Stimulated activated naive CD8-positive, alpha-beta T cell treated with anti-CD3 and anti-CD28 coated beads, Interleukin-15, Interleukin-2, amounts not matched to agents 100 U/mL and 50 U/mL, for 24 hours (primary cell): ENCODE results near the gene TPPP3.

Source experiments
- ATAC-seq: fragments of 150-1000 bp; cut with Tn5 transposase; one replicate; pipeline ENCODE4 v1.10.0; 2021
- DNase-seq: peaks from one replicate; pipeline ENCODE4 v3.0.0; 2021

Gene TPPP3

DNA sequence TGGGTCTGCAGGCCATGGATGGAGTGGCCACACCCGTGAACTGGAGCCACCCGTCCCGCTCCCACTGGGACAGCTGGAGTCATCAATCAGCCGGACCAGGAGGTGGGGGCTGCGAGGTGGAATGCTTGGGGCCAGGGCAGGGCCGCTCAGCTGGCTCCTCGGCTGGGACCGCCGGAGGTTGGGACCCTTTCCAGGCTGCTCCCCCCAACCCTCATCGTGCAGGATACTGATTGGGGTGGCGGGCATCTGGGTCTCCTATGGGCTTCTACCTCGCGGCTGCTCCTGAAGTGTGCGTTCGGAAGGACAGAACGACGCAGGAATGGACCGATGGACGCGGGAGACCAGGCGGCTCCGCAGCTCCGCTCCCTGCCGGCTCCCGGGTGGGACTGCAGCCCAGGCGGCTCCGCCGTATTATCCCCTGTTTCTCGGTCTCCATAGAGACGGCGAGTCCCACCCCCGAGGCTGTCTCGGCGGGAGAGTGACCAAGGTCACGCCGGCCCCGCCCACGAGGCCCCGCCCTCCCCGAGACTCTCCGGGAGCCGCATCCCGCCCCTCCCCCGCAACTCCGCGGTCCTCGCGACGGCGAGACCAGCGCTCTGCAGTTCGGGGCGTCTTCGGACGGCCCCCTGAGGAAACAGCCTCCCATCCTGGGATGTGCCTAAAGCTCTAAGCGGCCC is at the start of gene TPPP3:
TPPP3 (minus strand) TSS at position 388 of the 677 bp plus-strand sequence. CDS start 2,387 bp downstream, outside the sequence.
- peak; percentile 68 for ATAC-seq
- DNase-seq, result peak; percentile 68

DNA sequence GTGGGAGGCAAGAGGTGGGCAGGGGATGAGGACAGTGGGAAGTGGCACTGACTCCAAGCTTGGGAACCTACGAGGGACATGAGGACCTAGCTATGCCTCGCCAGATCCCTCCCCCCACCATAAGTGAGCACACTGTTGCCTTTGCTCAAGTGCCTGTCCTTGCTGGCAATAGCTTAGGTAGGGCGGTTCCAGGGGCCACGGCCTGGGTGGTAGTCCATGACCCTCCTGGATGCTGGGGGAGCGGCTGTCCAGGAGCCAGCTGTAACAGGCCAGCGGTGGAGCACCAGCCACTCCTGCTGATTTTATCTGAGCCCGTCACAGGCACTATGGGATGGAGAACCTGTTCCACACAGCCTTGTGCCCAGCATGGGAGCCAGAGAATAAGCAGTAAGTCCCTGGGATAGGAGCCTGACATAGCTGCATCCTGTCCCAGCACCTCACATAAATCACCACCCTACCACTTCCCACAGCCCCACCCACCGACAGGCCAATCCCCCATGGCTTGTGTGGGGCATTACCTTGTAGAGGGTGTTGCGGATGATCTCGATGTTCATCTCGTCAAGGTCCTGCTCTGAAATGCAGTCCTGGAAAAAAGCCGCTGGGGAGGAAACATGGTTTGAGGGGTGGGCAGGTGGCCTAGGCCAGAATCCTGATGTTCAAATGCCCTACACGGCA is 49.4 kb upstream of the TPPP3 start:
- ATAC-seq, result no peak
- no peak for DNase-seq

DNA sequence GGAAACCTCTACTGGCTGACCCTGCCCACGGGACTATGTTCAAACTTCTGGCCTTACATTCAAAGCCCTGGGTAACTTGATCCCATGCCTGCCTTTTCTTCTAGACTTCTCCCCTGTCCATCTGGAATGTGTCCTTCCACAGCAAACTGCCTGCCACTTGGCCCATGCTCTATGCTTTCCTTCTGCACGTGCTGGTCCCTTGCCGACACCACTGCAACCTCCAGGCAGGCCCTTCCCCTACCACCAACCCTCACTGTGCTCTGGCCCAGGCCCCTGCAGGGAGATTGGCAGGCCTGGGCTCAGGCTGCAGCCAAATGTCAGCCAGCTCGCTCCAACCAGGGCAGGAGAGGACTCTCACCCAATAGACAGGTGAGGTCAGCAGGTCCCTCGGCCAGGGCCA is 48.6 kb upstream of the TPPP3 start:
- DNase-seq (no peak), ATAC-seq (no peak)

DNA sequence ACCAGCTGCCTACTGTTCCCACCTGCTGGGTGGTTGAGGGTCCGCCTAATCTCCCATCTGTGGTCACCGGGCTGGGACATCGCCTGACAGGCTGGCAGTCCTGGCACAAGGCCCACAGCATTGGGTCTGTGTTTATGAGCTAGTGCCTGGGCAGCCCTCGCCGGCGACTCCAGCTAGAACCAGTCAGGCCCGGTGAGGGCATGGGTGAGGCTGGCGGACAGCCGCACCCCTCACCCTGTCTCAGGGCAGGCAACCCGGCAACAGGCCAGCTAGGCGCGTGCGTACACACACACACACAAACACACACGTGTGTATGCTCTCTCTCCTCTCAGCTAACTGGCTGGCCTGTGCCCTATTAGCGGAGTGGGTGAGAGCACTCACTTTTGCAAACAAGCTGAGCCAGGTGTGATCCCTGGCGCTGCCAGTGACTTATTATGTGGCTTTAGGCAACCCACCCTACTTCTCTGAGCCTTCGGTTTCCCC is 48.0 kb upstream of the TPPP3 start:
- ATAC-seq, result no peak

DNA sequence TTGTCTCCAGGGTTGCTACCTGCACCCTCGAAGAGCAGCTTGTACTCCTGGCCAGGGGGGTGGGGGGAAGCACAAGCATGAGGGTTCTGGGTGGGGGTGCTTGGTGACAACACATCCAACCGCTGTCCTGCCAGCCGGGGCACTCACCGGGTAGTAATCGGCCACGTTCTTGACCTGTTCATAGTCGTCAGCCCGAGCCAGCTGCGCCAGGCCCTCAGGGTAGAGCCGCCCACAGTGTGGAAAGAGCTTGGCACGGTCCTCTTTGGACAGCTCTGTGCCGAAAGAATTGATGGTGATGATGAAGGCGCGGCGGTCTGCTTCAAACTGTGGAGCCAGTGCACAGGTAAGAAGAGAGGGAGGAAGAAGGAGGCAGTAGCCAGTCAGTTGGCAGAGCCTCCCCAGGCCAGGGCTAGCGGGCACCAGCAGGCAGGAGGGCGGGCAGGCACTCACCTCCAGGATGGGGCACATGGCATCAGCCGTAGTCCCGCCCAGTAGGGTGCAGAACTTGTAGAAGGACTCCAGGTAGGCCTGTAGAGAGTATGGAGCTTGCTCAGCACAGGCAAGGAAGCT is 45.6 kb upstream of the TPPP3 start:
- DNase-seq (no peak), ATAC-seq (no peak)

More for the DNA sequence above, 48.0 kb upstream of the TPPP3 start:
- DNase-seq, result no peak

DNA sequence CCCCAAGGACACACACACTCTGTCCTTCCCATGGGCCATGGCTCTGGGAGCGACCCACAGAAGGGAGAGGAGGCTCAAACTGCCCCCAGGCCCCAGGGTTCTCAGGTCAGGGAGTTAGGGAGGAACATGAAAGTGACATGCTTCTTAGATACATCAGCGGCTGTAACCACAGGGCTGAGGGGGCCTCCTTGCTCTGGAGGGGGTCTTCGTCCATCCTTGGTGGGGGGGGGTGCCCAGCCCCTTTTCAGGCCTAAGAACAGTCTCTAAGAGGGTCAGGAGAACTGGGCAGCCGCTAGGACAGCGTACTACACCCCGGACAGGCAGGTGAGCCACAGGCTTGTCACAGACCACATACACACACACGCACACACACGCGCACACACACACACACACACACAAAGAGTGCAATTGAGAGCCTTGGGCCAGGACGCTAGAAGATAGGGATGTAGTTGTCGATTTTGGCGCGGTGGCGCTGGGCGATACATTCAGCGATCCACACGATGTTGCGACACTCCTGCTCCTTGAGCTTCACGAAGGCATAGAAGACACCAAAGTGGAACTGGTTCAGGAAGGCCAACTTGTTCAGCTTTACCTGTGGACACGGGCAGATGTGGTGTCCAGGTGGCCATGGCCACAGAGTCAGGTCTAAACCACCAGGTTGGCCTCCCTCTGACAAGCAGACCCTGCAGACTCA is 44.9 kb upstream of the TPPP3 start:
- ATAC-seq (no peak), DNase-seq (no peak)

DNA sequence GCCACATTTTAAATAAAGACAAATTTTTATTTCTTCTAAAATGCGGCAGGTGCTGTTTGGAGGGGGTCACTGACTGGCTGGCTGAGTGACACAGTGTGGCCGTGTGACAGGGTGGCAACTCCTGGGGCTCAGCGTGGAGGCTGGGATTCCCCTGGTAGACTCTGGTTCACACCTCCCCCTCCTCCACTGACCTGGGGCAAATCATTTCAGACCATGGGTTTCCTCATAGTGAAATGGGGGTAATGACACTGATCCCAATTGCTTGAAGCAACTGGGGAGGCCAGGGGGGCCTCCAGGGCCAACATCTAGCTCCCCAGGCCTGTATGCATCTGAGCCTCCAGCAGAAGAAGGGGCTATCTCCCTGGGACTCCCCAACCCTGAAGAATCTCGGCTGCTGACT is 44.2 kb upstream of the TPPP3 start:
- peak; percentile 42 for ATAC-seq
- DNase-seq, result no peak

DNA sequence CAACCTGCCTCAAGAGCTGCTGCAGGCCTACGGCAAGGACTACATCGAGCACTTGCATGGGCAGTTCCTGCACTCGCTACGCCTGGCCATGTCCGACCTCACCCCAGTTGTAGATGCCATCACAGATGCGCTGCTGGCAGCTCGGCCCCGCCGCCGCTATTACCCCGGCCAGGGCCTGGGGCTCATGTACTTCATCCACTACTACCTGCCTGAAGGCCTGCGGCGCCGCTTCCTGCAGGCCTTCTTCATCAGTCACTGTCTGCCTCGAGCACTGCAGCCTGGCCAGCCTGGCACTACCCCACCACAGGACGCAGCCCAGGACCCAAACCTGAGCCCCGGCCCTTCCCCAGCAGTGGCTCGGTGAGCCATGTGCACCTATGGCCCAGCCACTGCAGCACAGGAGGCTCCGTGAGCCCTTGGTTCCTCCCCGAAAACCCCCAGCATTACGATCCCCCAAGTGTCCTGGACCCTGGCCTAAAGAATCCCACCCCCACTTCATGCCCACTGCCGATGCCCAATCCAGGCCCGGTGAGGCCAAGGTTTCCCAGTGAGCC is 43.4 kb upstream of the TPPP3 start:
- DNase-seq (no peak), ATAC-seq (no peak)

DNA sequence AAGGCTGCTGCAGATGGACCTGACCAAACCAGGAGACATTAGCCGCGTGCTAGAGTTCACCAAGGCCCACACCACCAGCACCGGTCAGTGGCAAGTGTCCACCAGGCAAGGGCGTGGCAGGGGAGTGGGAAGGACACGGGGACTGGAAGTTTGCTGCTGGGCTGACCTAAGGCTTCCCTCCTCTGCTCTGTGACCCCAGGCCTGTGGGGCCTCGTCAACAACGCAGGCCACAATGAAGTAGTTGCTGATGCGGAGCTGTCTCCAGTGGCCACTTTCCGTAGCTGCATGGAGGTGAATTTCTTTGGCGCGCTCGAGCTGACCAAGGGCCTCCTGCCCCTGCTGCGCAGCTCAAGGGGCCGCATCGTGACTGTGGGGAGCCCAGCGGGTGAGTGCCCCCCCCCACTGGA is 42.5 kb upstream of the TPPP3 start:
- ATAC-seq, result no peak
- no peak for DNase-seq

DNA sequence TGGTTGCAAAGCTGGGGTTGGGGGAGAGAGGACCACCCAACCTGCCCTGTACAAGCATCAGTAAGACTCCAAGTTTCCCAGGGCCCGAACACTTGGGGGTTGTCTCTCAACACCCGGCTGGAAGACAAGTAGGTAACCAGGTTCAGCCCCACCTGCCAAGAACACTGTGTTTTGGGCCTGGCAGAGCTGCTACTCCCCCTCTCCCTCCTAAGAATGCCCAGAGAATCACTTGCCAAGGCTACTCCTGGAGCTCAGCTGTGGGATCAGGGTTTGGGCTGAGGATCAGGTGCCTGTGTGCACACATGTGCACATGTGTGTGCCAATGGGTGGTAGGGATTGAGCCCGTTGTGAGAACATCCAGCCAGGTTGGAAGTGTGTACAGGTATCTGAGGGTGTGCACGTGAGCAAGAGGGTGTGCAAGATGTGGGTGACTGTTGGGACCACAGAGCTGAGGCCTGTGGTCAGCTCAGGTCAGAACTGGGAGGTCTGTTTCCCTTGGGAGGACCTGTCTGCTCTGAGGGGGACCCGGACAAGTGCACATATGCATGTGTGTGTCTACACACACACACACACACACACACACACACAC is 39.9 kb upstream of the TPPP3 start:
- DNase-seq (no peak), ATAC-seq (no peak)

DNA sequence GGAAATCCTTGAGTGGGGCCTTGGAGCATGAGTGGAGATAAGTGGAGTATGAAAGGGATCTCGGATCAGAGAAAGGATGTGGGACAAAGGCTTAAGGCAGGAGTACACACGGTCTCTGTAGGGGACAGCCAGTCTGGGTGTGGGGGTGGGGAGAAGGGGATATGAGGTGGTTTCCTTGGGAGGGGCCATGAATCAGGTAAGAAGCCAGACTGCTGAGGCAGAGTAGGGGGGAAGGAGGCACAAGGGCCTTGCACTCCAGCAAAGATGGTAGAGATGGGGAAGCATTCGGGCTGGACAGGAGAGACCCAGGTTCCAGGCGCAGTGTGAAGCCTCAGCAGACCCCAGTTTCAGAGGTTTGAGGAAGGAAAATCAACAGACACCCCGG is 39.2 kb upstream of the TPPP3 start:
- ATAC-seq (no peak), DNase-seq (no peak)

DNA sequence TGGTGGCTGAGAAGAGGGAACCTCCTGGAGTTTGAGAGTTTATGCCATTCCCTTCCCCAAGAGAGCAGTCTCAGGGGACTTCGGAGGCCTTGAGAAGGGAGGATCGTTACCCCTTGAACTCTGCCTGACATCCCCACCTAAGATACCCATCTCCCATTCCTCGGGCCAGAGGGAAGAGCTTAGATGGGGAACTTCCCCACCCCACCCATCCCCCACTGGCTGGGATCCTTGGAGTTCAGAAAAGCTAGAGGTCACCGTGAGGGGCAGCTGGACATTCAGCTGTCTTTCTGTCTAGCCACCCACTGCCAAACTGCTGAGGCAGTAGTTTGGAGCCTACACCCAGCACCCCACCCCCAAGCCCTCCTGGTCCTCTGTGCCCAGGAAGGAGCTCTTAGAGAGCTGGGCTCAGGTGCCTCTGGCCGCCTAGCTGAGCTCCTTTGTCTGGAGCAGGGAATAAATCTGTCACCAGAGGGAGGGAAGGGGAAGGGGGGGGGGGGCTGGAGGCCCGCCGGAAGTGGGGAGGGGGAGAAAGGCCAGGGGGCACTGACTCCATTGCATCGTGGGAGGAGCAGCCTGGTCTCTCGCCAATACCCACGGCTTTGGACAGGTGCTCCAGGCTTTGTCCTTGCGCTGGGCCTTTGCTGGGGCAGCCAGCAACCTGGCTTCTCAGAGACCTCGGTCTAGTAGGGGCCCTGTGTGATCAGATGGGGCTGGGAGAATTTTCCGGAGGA is 38.6 kb upstream of the TPPP3 start:
- DNase-seq (no peak), ATAC-seq (no peak)

DNA sequence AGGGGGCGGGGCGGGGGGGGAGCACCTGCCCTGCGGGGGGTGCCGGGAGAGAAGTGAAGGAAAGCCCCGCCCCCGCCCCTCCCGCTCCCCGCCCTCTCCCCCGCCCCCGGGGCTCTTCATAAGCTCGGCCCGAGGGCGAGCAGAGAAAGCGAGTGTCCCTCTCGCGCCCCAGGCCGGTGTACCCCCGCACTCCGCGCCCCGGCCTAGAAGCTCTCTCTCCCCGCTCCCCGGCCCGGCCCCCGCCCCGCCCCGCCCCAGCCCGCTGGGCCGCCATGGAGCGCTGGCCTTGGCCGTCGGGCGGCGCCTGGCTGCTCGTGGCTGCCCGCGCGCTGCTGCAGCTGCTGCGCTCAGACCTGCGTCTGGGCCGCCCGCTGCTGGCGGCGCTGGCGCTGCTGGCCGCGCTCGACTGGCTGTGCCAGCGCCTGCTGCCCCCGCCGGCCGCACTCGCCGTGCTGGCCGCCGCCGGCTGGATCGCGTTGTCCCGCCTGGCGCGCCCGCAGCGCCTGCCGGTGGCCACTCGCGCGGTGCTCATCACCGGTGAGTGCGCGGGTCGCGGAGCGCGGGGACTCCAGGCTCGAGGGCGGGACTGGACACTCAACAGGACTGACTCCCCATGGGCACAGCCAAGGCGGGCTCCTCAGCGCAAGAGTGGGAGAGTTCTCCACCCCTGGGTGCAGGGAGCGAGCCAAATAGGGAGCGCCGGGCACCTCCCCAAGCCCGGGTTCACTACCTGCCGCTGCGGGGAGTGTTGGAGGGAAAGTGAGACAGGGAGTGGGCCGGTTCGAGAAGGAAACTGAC is 37.9 kb upstream of the TPPP3 start, which contains the start of gene HSD11B2:
HSD11B2 (plus strand) TSS at position 145 of the 798 bp plus-strand sequence; CDS start at position 273, 128 bp downstream.
- ATAC-seq (peak; percentile 48), DNase-seq (peak; percentile 39)

DNA sequence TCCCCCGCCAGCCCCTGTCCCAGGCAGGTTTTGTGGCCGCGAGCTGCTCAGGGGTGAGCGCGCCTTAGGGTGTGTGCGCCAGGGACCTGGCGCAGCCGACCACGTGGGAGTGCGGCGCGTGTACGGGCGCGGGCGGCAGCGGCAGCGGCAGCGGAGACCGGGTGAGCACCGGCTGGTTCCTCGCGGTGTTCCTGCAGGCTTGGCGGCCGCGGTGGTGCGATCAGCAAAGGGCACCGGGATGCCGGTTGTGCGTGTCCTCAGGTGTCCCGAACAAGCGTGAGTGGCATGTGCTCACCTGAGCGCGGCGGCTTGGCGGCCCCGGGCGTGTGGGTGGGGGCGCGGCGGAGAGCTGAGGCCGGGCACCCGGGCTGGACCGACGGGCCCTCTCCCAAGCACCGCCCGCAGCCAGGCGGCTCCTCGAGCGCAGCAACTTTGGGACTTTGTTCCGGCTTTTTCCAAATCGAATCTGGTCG is 37.2 kb upstream of the TPPP3 start:
- DNase-seq (peak; percentile 45), ATAC-seq (peak; percentile 26)

DNA sequence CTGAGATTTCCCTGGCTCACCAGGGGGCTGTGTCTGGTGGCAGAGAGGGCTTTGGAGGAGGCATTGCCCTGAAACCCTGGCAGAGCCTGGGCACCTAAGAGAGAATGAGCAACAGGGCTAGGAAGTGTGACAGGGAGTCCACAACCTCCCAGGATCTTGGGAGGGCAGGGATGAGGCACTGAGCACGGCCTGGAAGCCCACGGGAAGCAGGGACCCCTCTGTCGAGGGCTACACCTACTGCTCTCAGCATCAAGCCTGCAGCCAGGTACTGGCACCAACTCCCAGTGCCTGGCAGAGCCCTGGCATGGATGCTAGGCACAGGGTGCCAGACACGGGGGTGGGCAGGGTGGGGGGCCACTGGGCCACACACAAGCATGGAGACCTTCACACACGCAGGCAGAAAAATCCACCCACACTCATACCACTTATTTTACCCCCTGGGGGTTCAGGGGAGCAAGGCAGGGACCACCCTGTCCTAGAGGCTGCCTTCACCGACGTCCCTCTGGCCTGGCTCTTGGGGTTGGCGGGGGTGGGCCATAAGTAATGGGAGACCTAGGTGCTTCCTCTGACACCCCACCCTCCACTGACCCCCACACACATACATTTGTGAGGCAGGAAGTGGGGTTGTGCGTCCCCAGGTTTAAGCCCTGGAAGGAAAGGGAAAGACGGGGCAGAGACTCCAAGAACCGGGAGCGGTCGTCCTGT is 36.7 kb upstream of the TPPP3 start:
- DNase-seq (no peak), ATAC-seq (no peak)

DNA sequence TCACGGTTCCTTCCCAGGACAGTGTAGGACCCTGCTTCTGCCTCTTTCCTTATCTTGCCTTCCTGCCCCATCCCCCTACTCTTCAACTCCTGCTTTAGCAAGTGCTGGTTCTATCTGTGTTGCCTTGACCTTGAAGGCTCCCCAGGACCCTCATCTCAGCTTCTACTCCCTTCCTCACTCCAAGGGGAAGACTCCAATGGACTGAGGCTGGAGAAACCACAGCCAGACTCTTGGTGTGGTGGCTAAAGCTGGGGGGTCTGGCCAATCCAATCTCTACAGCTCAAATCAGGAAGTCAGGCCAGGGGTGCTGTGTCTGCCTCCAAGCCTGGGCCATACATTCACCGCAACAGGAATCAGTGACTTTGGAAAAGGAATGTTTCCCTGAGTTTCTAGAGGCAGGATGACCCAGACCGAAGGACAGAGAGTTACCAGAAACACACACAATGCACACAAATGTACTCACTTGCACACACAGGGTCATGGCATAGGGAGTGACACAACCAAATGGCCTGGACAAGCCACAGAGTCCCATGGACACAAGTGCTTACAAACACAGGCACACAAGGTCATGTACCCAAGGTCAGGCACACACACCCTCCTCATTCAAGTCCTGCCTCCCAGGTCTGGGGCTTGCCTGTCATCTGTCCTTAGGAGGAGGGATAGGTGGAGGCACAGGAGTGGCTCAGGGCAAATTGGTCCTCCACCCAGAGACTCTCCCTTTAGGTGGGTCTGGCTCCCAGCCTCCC is 35.9 kb upstream of the TPPP3 start:
- ATAC-seq, result no peak
- DNase-seq, result no peak

DNA sequence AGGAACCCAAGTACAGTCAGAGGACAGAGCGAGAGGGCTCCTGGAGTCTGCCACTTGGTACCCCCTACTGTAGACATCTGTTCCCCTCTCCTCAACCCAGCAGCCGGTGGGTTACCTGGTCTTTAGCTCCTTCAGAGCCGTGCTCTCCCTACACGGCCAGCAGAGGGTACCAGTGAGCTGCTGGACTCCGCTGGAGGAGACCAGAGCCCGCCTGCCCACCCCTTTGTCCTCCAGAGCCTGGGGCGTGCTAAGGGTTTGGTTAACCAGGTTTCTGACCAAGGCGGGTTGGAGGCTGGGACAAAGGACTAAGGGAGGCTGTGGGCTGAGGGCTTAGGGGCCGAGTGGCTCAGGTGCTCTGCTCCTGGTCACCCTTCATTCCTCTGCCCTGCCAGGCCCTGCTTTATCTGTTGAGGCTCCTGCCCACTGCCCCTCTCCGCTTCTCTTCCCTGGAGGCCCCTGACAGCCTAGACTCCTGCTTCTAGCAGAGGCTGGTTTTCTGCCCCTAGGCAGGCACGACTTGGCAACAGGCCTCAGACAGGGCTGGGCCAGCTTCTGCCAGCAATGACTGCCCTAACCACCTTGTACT is 34.9 kb upstream of the TPPP3 start:
- DNase-seq (peak; percentile 78), ATAC-seq (peak; percentile 50)

DNA sequence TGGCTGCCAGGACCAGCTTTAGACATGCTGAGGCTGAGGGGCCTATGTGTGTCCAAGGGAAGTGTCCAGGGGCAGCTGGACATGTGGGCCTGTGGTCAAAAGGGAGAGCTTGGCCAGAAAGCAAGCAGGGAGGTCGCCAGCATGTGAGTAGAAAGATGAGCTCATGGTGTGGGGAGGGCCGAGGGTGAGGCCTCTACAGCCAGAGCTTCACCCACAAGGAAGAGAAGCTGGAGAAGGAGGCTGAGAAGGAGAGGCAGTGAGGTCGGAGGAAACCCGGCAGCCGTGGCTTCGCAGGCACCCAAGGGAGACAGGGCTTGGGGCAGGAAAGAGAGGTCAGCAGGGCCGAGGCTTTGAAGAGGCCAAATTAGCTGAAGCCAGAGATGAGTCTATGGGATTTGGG is 33.7 kb upstream of the TPPP3 start:
- ATAC-seq (no peak), DNase-seq (no peak)

DNA sequence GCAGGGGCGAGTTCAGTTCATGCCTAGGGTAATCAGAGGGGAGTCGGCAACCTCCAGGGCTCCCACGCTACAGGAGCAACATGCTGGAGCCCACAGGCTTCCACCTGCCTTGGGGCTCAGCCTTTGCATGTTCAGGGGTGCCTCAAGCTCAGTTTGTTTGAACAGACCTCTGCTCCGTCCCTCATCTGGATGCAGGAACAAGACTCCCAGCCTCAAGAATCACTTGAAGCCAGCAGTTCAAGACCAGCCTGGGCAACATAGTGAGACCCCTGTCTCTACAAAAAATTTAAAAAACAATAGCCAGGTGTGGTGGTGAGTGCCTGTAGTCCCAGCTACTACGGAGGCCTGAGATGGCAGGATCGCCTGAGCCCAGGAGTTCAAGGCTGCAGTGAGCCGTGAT is 32.7 kb upstream of the TPPP3 start:
- ATAC-seq, result no peak
- DNase-seq, result no peak
